ENCODE results near the gene TFEB. TPM values are rescaled to one million over a fixed set of nuclear protein-coding genes. Genes with fewer than 3 reads are reported as not detected.

Gene TFEB
- total RNA-seq, 1 donor from 2014 or later: 3.1 TPM

- Mint-ChIP-seq H3K27ac (ENCODE audit: unreplicated experiment) (peak overlapping the region; percentile 59), H3K9me3 (ENCODE audit: unreplicated experiment) (peaks cover 13% of the 10 kb centered on the region), H3K27me3 (ENCODE audit: unreplicated experiment) (peaks cover 6% of the 10 kb centered on the region), H3K4me3 (ENCODE audit: unreplicated experiment) (peak overlapping the region; percentile 44), H3K36me3 (ENCODE audit: unreplicated experiment) (no peaks in the 10 kb centered on the region), H3K4me1 (ENCODE audit: low read depth, unreplicated experiment) (peaks cover 34% of the 10 kb centered on the region)
- TF ChIP-seq CTCF (IDR thresholded peaks at IDR 0.05; ENCODE audit: partially characterized antibody, unreplicated experiment): no peak
- no peak for DNase-seq
These were observed 61.0 kb downstream of the TFEB start for GRCh38 chr6:41674231-41675000.

- Mint-ChIP-seq H3K27ac (ENCODE audit: unreplicated experiment) (no peak overlapping the region), H3K4me3 (ENCODE audit: unreplicated experiment) (no peak overlapping the region), H3K27me3 (ENCODE audit: unreplicated experiment) (peaks cover 7% of the 10 kb centered on the region), H3K36me3 (ENCODE audit: unreplicated experiment) (no peaks in the 10 kb centered on the region), H3K4me1 (ENCODE audit: low read depth, unreplicated experiment) (peaks cover 34% of the 10 kb centered on the region), H3K9me3 (ENCODE audit: unreplicated experiment) (peaks cover 13% of the 10 kb centered on the region)
- DNase-seq: no peak
- no peak for TF ChIP-seq CTCF (IDR thresholded peaks at IDR 0.05; ENCODE audit: partially characterized antibody, unreplicated experiment)
These were observed 61.8 kb downstream of the TFEB start for GRCh38 chr6:41673704-41674000.

GRCh38 chr6:41672816-41673703 lies 62.3 kb downstream of the TFEB start:
- Mint-ChIP-seq H3K27ac (ENCODE audit: unreplicated experiment) (no peak overlapping the region), H3K36me3 (ENCODE audit: unreplicated experiment) (no peaks in the 10 kb centered on the region), H3K4me1 (ENCODE audit: low read depth, unreplicated experiment) (peaks cover 34% of the 10 kb centered on the region), H3K4me3 (ENCODE audit: unreplicated experiment) (no peak overlapping the region), H3K9me3 (ENCODE audit: unreplicated experiment) (peaks cover 13% of the 10 kb centered on the region), H3K27me3 (ENCODE audit: unreplicated experiment) (peaks cover 5% of the 10 kb centered on the region)
- DNase-seq: no peak
- TF ChIP-seq CTCF (IDR thresholded peaks at IDR 0.05; ENCODE audit: partially characterized antibody, unreplicated experiment): no peak

GRCh38 chr6:41672016-41672415 lies 63.4 kb downstream of the TFEB start:
- TF ChIP-seq CTCF (IDR thresholded peaks at IDR 0.05; ENCODE audit: partially characterized antibody, unreplicated experiment): no peak
- Mint-ChIP-seq H3K27ac (ENCODE audit: unreplicated experiment) (no peak overlapping the region), H3K9me3 (ENCODE audit: unreplicated experiment) (peaks cover 11% of the 10 kb centered on the region), H3K27me3 (ENCODE audit: unreplicated experiment) (peaks cover 4% of the 10 kb centered on the region), H3K36me3 (ENCODE audit: unreplicated experiment) (no peaks in the 10 kb centered on the region), H3K4me1 (ENCODE audit: low read depth, unreplicated experiment) (peaks cover 29% of the 10 kb centered on the region), H3K4me3 (ENCODE audit: unreplicated experiment) (no peak overlapping the region)
- DNase-seq: no peak

GRCh38 chr6:41671376-41671775 lies 64.0 kb downstream of the TFEB start:
- TF ChIP-seq CTCF (IDR thresholded peaks at IDR 0.05; ENCODE audit: partially characterized antibody, unreplicated experiment): no peak
- H3K9me3 Mint-ChIP-seq (ENCODE audit: unreplicated experiment): peaks cover 10% of the 10 kb centered on the region

More at GRCh38 chr6:41671376-41671775, 64.0 kb downstream of the TFEB start:
- no peak overlapping the region for H3K4me3 Mint-ChIP-seq (ENCODE audit: unreplicated experiment)
- no peaks in the 10 kb centered on the region for H3K36me3 Mint-ChIP-seq (ENCODE audit: unreplicated experiment)
- H3K27me3 Mint-ChIP-seq (ENCODE audit: unreplicated experiment): peaks cover 4% of the 10 kb centered on the region
- no peak overlapping the region for H3K27ac Mint-ChIP-seq (ENCODE audit: unreplicated experiment)
- H3K4me1 Mint-ChIP-seq (ENCODE audit: low read depth, unreplicated experiment): peaks cover 25% of the 10 kb centered on the region
- DNase-seq: no peak

Data from glutamatergic neuron (in vitro differentiated cells).